GM21529 (cell line): ENCODE measurements around the gene CALHM5.
A peak's percentile ranks its signal among the peaks of the same experiment; 100 is the strongest.
"Not testable (repeated sequence)": the region's sequence is repeated elsewhere in the genome, so short reads cannot be mapped to it uniquely, and the experiment has no call there.

ENCODE experiments used
- ATAC-seq: cut with Tn5 transposase; IDR thresholded peaks from one replicate; pipeline ENCODE4 v1.9.1; 2021; ENCODE audit not compliant: unreplicated experiment

Gene CALHM5, protein sequence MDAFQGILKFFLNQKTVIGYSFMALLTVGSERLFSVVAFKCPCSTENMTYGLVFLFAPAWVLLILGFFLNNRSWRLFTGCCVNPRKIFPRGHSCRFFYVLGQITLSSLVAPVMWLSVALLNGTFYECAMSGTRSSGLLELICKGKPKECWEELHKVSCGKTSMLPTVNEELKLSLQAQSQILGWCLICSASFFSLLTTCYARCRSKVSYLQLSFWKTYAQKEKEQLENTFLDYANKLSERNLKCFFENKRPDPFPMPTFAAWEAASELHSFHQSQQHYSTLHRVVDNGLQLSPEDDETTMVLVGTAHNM

GRCh38 chr6:116511424-116512110, at the start of gene CALHM5:
Gene CALHM5 (plus strand): TSS chr6:116511639. CDS start chr6:116511697, 58 bp downstream.
- ATAC-seq, result no peak

GRCh38 chr6:116461932-116462885, 49.2 kb upstream of the CALHM5 start:
- peak; percentile 85 for ATAC-seq

GRCh38 chr6:116463301-116463700, 48.1 kb upstream of the CALHM5 start:
- no peak for ATAC-seq

- no peak for ATAC-seq
Observed at GRCh38 chr6:116465246-116465645, 46.2 kb upstream of the CALHM5 start.

DNA sequence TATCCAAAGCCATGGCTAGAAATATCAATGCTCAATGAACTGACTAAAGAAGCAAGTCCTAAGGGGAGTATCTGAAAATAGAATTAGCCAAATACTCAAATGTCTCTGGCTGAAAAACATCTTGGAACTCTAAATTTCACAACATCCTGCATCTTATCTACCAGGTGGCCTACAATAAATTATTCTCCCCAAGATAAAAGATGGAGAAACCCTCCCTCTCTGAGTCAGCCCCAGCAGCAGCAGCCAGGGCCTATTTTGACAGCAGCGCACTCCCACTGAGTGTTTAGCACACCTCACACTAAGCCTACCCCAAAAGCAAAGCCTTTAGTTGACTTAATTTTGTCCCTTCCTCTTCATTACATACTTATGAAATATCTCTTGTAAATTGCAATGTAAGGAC, 44.3 kb upstream of the CALHM5 start:
- no peak for ATAC-seq

DNA sequence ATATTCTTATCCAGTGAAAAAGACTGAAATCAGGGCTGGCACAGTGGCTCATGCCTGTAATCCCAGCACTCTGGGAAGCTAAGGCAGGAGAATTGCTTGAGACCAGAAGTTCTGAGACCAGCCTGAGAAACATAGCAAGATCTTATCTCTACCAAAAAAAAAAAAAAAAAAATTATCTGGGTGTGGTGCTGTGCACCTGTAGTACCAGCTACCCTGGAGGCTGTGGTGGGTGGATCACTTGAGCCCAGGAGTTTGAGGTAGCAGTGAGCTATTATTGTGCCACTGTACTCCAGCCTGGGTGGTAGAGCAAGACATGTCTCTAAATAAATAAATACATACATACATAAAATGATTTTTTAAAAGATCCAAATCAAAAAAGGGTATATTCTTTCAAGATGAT, 43.9 kb upstream of the CALHM5 start:
- ATAC-seq, result no peak

GRCh38 chr6:116468293-116468692, 43.1 kb upstream of the CALHM5 start:
- no peak for ATAC-seq

DNA sequence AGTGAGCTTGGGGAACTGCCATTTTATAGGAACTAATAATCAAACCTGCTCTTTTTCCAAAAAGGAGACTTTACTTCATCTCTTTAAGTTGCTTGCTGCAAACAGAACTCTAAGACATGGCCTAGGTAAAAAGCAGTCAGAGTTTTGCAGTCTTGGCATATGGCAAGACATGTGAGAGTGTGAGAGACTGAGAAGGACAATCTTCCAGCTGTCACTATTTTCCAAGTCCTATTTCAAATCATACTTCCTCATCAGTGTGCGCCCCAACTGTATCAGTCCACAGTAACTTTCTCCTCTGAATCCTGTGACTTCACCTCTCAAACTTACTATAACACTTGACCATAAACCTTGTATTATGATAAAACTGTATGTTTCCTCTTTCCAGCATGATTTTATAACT, 39.9 kb upstream of the CALHM5 start:
- ATAC-seq, result no peak

DNA sequence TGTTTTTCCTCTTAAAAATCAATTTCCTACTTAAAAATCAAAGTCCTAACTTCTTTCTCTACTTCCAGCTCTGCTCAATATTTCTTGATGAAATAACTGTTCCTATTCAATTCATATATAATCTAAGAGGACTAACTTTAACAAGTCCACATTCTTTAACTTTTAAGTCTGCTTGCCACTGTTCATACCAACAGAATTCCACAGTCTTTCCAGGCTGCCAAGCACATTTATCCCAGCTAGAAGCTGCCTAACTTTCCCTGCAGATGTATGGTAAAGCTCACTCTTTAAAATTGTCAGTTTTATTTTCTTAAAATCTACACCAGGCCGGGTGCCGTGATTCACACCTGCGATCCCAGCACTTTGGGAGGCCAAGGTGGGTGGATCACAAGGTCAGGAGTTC, 38.7 kb upstream of the CALHM5 start:
- no peak for ATAC-seq

GRCh38 chr6:116475141-116475540, 36.3 kb upstream of the CALHM5 start:
- ATAC-seq, result no peak

DNA sequence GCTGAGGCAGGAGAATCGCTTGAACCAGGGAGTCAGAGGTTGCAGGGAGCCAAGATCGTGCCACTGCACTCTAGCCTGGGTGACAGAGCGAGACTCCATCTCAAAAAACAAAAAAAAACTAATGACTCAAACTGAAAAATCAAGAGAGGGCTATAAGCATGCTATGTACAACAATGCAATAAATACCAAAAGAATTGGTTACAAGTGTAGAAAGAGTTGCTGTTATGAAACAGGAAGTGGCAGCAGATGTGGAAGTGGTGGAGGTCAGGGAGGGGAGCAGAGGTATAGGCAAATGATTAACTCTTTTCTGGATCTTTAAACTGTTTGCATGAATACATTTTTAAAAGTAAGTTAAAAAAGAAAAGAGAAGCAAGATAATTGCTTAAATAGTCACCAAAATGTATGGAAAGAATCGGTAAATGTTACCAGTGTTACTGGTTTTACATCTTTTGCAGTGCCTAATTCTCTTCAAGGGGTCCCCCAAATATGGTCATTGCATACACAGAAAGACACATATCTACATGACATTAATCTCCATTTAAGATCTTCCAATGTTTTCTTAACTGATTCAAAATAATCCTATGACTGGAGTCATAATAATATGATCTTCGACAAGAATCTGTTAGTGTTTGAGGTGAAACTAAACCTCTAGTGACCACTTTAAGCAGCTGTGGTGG, 35.3 kb upstream of the CALHM5 start:
- ATAC-seq, result peak; percentile 100

- no peak for ATAC-seq
Observed at GRCh38 chr6:116482780-116483179, 28.7 kb upstream of the CALHM5 start.

DNA sequence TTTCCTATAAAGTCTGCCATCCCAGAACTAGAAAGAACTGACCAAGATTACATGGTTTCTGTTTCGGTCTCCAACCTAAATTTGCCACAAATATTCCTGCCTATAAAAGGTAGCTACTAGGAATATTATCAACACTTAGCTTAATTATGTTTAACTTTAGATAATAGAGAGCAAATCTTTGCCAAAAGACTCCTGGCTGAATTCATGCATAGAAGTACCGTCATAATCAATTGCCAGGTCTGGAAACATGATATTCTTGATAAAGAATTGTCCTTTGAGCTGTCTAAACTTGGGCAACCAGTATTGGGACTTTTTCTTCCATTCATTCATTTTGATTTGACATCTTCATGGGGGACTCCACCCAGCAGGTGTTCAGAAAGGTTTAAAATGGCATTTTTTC, 27.8 kb upstream of the CALHM5 start:
- ATAC-seq, result no peak

DNA sequence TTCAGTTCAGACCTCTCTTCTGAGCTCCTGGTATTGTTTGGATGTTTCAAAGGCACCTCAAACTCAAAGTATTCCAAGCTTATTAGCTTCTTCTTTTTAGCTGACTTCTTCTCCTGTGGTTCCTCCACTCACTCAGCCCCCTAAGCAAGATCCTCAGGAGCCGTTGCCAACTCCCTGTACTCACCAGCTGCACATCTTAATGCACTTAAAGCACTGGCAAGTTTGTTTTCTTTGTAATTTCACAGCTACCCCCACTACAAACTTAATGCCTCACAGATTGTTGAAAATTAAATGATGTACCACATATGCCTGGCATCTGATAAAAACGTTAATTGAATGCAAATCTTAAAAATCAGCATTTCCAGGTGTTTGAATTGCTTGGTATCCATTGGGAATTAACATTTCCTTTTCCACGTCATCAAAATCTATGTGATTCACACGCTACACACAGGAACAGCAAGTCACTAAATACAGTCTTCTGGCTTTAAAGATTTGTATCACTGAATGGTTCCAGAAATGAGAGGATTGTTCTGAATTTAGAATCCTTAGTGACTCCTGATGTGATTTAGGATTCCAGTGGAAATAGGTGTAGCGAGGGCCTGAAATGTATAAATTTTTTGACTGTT, 25.8 kb upstream of the CALHM5 start:
- ATAC-seq, result no peak

DNA sequence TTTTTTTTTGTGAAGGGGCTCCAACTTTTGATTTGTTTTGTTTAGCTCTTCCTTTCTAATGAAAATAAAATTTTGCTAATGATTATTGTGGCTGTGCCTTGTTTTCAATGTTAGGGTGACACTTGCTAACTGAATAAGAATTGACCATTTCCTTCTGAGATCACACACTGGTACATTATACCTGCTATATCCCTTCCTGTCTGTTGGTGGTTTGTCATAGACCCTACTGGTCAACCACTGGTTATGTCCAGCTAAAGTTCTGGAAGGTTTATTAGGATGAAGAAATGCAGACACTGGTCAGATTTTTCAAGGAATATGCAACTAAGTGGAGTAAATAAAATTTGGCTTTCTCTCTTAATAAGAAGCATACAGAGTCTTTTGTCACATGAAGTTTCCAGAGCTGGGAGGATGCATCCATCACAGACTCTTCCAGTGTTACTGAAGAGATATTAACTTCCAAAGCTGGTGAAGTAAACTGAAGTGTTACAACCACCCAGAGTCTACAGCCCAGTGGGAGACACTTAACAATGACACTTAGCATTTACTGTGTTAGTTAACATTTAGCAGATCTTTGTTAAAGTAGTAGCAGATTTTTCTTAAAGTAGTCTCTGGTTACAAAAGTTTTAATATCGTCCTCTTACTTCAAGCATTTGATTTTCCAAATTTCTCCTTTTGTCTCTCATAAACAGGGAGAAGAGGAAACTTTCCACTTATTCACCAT, 19.7 kb upstream of the CALHM5 start:
- ATAC-seq, result no peak

DNA sequence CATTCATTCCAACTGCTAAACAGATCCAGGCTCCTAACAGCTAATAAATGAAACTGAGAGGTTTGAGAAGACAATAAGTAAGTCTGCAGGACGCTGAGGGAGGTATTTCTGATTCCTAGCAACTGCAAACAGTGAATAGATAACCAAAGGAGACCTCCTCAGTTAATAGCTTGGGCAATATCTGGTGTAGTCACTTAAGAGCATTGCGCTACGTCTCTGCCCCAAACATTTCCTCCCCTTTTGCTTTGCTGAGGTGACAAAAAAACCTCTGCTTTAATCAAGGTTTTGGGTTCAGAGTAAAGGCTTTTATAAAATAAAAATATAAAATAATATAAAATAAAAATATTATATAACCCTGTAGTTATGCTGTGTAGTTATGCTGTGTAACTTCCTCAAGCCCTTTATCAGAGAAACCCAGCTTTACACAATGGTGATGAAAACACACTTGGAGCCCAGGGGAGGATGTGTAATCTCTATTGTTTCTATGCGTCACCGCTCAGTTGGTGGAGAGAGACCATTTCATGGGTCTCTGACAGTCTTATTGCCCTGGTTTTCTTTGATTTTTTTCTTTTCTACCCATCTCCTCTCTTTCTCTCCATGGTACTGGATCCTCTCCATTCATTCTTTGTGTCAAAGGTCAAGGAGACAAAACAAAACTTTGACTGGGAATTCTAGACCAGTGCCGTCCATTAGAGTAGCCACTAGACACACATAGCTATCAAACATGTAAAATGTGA, 18.9 kb upstream of the CALHM5 start:
- ATAC-seq, result no peak

GRCh38 chr6:116495161-116495560, 16.3 kb upstream of the CALHM5 start:
- ATAC-seq, result not testable (repeated sequence)

DNA sequence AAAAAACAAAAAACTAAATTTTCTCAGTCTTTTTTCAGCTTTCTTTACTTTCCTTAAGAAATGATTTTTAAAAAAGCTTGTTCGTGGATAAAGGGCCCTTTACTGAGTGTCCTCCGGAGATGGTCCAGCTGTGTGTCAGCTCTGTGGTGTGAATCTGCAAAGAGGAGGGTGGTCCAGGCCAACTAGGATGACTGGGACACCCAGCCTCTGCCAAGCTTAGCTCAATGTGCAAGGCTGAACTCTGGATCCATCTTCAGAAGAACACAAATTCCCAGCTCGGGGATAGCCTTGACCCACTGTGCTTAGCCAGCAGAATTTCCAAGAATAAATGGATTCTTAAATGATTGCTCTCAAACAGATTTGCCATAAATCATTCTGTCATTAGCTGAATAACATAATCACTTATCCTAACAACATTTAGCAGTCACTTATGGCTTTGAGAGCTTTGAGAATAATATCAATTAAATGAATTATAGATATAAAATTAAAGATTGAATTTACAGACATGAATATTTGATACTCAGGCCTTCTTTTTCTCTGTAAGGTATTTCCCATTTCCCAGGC, 14.2 kb upstream of the CALHM5 start:
- ATAC-seq, result no peak

GRCh38 chr6:116500969-116501433, 10.4 kb upstream of the CALHM5 start:
- no peak for ATAC-seq
